ENCODE measurements around the gene SLC47A1. TPM values are rescaled to one million over a fixed set of nuclear protein-coding genes. Genes with fewer than 3 reads are reported as not detected.

Gene SLC47A1
- total and polyA plus RNA-seq, 9 of the 15 experiments (the other 6 are each of a cell fraction or from before 2014, with no cell fraction given) = not detected

DNA sequence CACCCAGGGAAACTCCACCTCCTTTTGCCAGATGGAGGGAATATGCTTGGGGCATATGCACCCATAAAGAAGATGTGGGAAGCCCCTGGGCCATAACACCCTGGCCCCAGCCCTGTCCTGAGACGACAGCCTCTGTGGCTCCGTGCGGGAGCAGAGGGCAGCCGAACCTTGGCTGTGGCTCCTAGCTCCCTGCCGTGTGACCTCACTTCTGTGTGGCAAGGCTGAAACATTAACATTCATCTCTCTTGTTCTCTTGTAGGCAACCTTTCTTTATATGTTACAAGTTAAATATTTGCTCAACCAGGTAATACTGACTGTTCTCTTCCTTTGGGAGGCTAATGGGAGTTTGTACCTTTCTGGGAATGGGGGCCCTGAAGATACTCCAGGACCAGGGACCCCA, 17.5 kb downstream of the SLC47A1 start:
- no peaks in the 10 kb centered on the region for H3K36me3 ChIP-seq (ENCODE audit: control insufficient read depth, insufficient read depth, low read length)
- in situ Hi-C loops (cut with MboI) (no loop called here), intact Hi-C loops (cut with micrococcal nuclease) (no loop called here)
- H3K9ac ChIP-seq (ENCODE audit: insufficient read depth in 1 of 2, low read depth in 2 of 2, low read length in 2 of 2) = no peak overlapping the region
- DNase-seq (ENCODE audit: extremely low read depth in 1 of 4, low spot score in 3 of 4) (no peak), ATAC-seq (no peak), FAIRE-seq (no peak)
- no peak overlapping the region for H3K4me3 ChIP-seq
- H3K4me1 ChIP-seq (replicated peaks in 1 of 2; ENCODE audit: control insufficient read depth in 2 of 2, insufficient read depth in 2 of 2, low read length in 2 of 2) = no peaks in the 10 kb centered on the region
- no peaks in the 10 kb centered on the region for H3K79me2 ChIP-seq (ENCODE audit: control insufficient read depth, insufficient read depth, low read length)
- no peak for TF ChIP-seq PHF20 (IDR thresholded peaks at IDR 0.05; ENCODE audit: partially characterized antibody)
- TF ChIP-seq, protein P1, sequence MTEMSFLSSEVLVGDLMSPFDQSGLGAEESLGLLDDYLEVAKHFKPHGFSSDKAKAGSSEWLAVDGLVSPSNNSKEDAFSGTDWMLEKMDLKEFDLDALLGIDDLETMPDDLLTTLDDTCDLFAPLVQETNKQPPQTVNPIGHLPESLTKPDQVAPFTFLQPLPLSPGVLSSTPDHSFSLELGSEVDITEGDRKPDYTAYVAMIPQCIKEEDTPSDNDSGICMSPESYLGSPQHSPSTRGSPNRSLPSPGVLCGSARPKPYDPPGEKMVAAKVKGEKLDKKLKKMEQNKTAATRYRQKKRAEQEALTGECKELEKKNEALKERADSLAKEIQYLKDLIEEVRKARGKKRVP (CRISPR knock-in tag; IDR thresholded peaks at IDR 0.05) = no peak
- no peak for TF ChIP-seq PRMT5 (CRISPR knock-in tag; IDR thresholded peaks at IDR 0.05)
- no peak for TF ChIP-seq ZBTB8A (IDR thresholded peaks at IDR 0.05; ENCODE audit: partially characterized antibody)
- no peak for TF ChIP-seq THAP12 (CRISPR knock-in tag; IDR thresholded peaks at IDR 0.05)
- no peak for TF ChIP-seq SREBF2 (CRISPR knock-in tag; IDR thresholded peaks at IDR 0.05)
- no peak for TF ChIP-seq ZNF316 (IDR thresholded peaks at IDR 0.05)
- TF ChIP-seq MYC (IDR thresholded peaks at IDR 0.05; ENCODE audit: low read depth, low read length) = no peak
- TF ChIP-seq MYC (CRISPR knock-in tag; IDR thresholded peaks at IDR 0.05; ENCODE audit: borderline replicate concordance, low read depth) = no peak
- no peak for TF ChIP-seq ASH1L (IDR thresholded peaks at IDR 0.05; ENCODE audit: borderline replicate concordance, low read depth, partially characterized antibody)
- POLR2A ChIA-PET = no interaction called here
- no peak overlapping the region for H2AFZ ChIP-seq (ENCODE audit: low read depth, low read length)
- H3K27me3 ChIP-seq (ENCODE audit: control insufficient read depth in 2 of 2, insufficient read depth in 2 of 2, low read length in 2 of 2) = peaks cover 0 to 42% of the 10 kb centered on the region in 2 experiments; a peak in 3 of 5 replicates
- CTCF ChIA-PET (ENCODE audit: low intra/inter-chr PET ratio) = no interaction called here
- BruUV-seq (replicated peaks) = no TSS peak
- H4K20me1 ChIP-seq (replicated peaks; ENCODE audit: control insufficient read depth, insufficient read depth, low read length) = no peaks in the 10 kb centered on the region
- 3% methylated on average over 5 of the region's 5 CpGs for WGBS (ENCODE audit: insufficient coverage, low coverage, missing lambda C conversion rate)
- H3K27ac ChIP-seq (ENCODE audit: extremely low read depth, low read depth, low read length) = no peak overlapping the region
- no peaks in the 10 kb centered on the region for H3K9me3 ChIP-seq (replicated peaks; ENCODE audit: control insufficient read depth, insufficient read depth, low read depth, low read length)
- no peaks in the 10 kb centered on the region for H3K9me1 ChIP-seq (ENCODE audit: control insufficient read depth, insufficient read depth, low read length)
- no peak overlapping the region for H3K4me2 ChIP-seq (ENCODE audit: insufficient read depth, low read length)

All from K562 (cell line).